Measurements from ENCODE around the gene DGKI. TPM values are rescaled to one million over a fixed set of nuclear protein-coding genes. Genes with fewer than 3 reads are reported as not detected.

Gene DGKI
- total and polyA plus RNA-seq, 2 experiments from 2014 or later = 0.16 to 1.0 TPM

- no peak for TF ChIP-seq REST (IDR thresholded peaks at IDR 0.05; ENCODE audit: unreplicated experiment)
Measured at GRCh38 chr7:137381045-137381444, 465.7 kb downstream of the DGKI start (continued).

GRCh38 chr7:137373507-137373906 is 473.3 kb downstream of the DGKI start:
- Histone ChIP-seq H3K79me2 (replicated peaks; ENCODE audit: insufficient read depth) (no peaks in the 10 kb centered on the region), H3K4me2 (no peak overlapping the region), H3K4me1 (ENCODE audit: insufficient read depth) (peaks cover 11% of the 10 kb centered on the region), H3K9me2 (ENCODE audit: insufficient read depth) (0 out of 2 replicates have a peak, but pooled peaks cover 7% of the 10 kb centered on the region), H3K27ac (ENCODE audit: low read depth) (no peak overlapping the region), H4K20me1 (replicated peaks; ENCODE audit: insufficient read depth) (no peaks in the 10 kb centered on the region), H2AFZ (peak overlapping the region; percentile 88; the same call in 1 of the 2 replicates), H3F3A (replicated peaks; ENCODE audit: low read depth) (no peaks in the 10 kb centered on the region), H3K4me3 (no peak overlapping the region), H3K36me3 (ENCODE audit: insufficient read depth) (no peaks in the 10 kb centered on the region), H3K27me3 (ENCODE audit: insufficient read depth) (no peaks in the 10 kb centered on the region)
- H3K36me3 Mint-ChIP-seq (ENCODE audit: low read depth) = peaks cover 6% of the 10 kb centered on the region; the same call in 1 of the 3 replicates
- H3K4me1 Mint-ChIP-seq = peaks cover 8% of the 10 kb centered on the region
- no peak overlapping the region for H3K4me3 Mint-ChIP-seq
- DNase-seq (ENCODE audit: low spot score) (no peak), ATAC-seq (no peak)
- no peaks in the 10 kb centered on the region for H3K27me3 Mint-ChIP-seq (ENCODE audit: insufficient read depth, low read depth, poor library complexity)
- H3K27ac Mint-ChIP-seq = no peak overlapping the region
- H3K9me3 Mint-ChIP-seq = peaks cover 7% of the 10 kb centered on the region; the same call in 2 of the 3 replicates
- TF ChIP-seq ZNF331 (CRISPR knock-in tag; IDR thresholded peaks at IDR 0.05; ENCODE audit: low read depth) = no peak
- no peak for TF ChIP-seq CTCF (conservative IDR thresholded peaks at IDR 0.05; ENCODE audit: low read depth in 2 of 2)
- TF ChIP-seq ZNF462 (CRISPR knock-in tag; IDR thresholded peaks at IDR 0.05) = no peak
- TF ChIP-seq CREB1 (CRISPR knock-in tag; IDR thresholded peaks at IDR 0.05; ENCODE audit: low read depth) = no peak
- no peak for TF ChIP-seq ETS1 (IDR thresholded peaks at IDR 0.05)
- no peak for TF ChIP-seq JUNB (IDR thresholded peaks at IDR 0.05; ENCODE audit: unreplicated experiment)
- no peak for TF ChIP-seq ZNF114 (CRISPR knock-in tag; IDR thresholded peaks at IDR 0.05)
- no peak for TF ChIP-seq STAT1 (IDR thresholded peaks at IDR 0.05; ENCODE audit: unreplicated experiment)
- no peak for TF ChIP-seq EZH2phosphoT487 (IDR thresholded peaks at IDR 0.05; ENCODE audit: unreplicated experiment)

All from GM23338 (cell line).